HG03558 (cell line): ENCODE data around the gene PFN4.
"Not testable (repeated sequence)": the region's sequence is repeated elsewhere in the genome, so short reads cannot be mapped to it uniquely, and the experiment has no call there.

Source experiments
- ATAC-seq: cut with Tn5 transposase; IDR thresholded peaks from one replicate; pipeline ENCODE4 v1.9.1; 2021; ENCODE audit warnings: moderate number of reproducible peaks; ENCODE audit not compliant: unreplicated experiment; ENCODE audit errors: extremely low read depth

PFN4 gene

GRCh38 chr2:24115057-24115456 is 8.1 kb downstream of the PFN4 start:
- ATAC-seq: no peak

- no peak for ATAC-seq
Measured at GRCh38 chr2:24111407-24111901, 11.7 kb downstream of the PFN4 start.

GRCh38 chr2:24110660-24111303 is 12.4 kb downstream of the PFN4 start:
- no peak for ATAC-seq

- not testable (repeated sequence) for ATAC-seq
Measured at GRCh38 chr2:24109431-24109830, 13.7 kb downstream of the PFN4 start.

GRCh38 chr2:24107336-24107735 is 15.8 kb downstream of the PFN4 start:
- no peak for ATAC-seq

- ATAC-seq: no peak
Measured at GRCh38 chr2:24106786-24107185, 16.3 kb downstream of the PFN4 start.

GRCh38 chr2:24105816-24106215 is 17.3 kb downstream of the PFN4 start:
- no peak for ATAC-seq

- no peak for ATAC-seq
Measured at GRCh38 chr2:24104906-24105305, 18.2 kb downstream of the PFN4 start.

- ATAC-seq: no peak
Measured at GRCh38 chr2:24104110-24104650, 19.0 kb downstream of the PFN4 start.

GRCh38 chr2:24102677-24103076 is 20.5 kb downstream of the PFN4 start:
- ATAC-seq: no peak

- ATAC-seq: no peak
Measured at GRCh38 chr2:24101992-24102391, 21.1 kb downstream of the PFN4 start.

- not testable (repeated sequence) for ATAC-seq
Measured at GRCh38 chr2:24100732-24101131, 22.4 kb downstream of the PFN4 start.

- not testable (repeated sequence) for ATAC-seq
Measured at GRCh38 chr2:24095171-24095677, 27.9 kb downstream of the PFN4 start.

- ATAC-seq: not testable (repeated sequence)
Measured at GRCh38 chr2:24093270-24093669, 29.9 kb downstream of the PFN4 start.

- no peak for ATAC-seq
Measured at GRCh38 chr2:24088821-24089359, 34.2 kb downstream of the PFN4 start.

GRCh38 chr2:24087032-24087431 is 36.1 kb downstream of the PFN4 start:
- no peak for ATAC-seq

GRCh38 chr2:24086241-24086640 is 36.9 kb downstream of the PFN4 start:
- no peak for ATAC-seq

- no peak for ATAC-seq
Measured at GRCh38 chr2:24085200-24085489, 38.0 kb downstream of the PFN4 start.

- ATAC-seq: peak; percentile 42
Measured at GRCh38 chr2:24084386-24085199, 38.5 kb downstream of the PFN4 start, which contains the start of gene TP53I3. TP53I3 (minus strand) TSS chr2:24084834; CDS start chr2:24084326, 508 bp downstream.

- peak; percentile 57 for ATAC-seq
Measured at GRCh38 chr2:24083567-24084385, 39.4 kb downstream of the PFN4 start.
